ENCODE measurements around the gene EFNA2.

EFNA2 gene

DNA sequence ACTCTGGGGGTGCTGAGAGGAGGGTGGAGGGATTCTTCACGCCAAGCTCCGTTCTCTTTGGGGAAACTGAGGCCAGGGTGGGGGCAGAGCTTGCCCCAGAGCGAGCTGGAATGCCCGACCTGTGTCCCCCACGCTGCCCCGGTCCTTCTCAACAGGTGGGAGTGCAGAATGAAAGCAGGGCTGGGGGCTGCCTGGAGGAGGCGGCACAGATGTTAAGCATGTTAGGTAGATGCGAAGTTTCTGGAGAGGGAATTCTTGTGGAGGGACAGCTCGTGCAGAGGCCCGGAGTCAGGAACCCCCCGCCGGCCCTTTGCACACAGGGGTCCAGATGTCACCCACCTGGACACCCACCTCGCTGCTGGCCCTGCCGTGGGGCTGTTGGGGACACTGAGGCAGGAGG, 9.0 kb downstream of the EFNA2 start:
- no peak overlapping the region for H3K4me2 ChIP-seq (ENCODE audit: low read depth, low read length, poor library complexity, severe bottlenecking)
- no peaks in the 10 kb centered on the region for H4K20me1 ChIP-seq (ENCODE audit: insufficient read depth, low read length, poor library complexity, severe bottlenecking)
- H3K36me3 ChIP-seq (ENCODE audit: insufficient read depth, low read length), result no peaks in the 10 kb centered on the region
- H3K79me2 ChIP-seq (ENCODE audit: insufficient read depth, low read length), result no peaks in the 10 kb centered on the region
- H3K4me1 ChIP-seq (ENCODE audit: insufficient read depth, low read length, poor library complexity, severe bottlenecking), result no peaks in the 10 kb centered on the region
- no peak for TF ChIP-seq EZH2phosphoT487 (IDR thresholded peaks at IDR 0.05; ENCODE audit: borderline replicate concordance)
- TF ChIP-seq, protein P1, sequence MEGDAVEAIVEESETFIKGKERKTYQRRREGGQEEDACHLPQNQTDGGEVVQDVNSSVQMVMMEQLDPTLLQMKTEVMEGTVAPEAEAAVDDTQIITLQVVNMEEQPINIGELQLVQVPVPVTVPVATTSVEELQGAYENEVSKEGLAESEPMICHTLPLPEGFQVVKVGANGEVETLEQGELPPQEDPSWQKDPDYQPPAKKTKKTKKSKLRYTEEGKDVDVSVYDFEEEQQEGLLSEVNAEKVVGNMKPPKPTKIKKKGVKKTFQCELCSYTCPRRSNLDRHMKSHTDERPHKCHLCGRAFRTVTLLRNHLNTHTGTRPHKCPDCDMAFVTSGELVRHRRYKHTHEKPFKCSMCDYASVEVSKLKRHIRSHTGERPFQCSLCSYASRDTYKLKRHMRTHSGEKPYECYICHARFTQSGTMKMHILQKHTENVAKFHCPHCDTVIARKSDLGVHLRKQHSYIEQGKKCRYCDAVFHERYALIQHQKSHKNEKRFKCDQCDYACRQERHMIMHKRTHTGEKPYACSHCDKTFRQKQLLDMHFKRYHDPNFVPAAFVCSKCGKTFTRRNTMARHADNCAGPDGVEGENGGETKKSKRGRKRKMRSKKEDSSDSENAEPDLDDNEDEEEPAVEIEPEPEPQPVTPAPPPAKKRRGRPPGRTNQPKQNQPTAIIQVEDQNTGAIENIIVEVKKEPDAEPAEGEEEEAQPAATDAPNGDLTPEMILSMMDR (conservative IDR thresholded peaks at IDR 0.05; ENCODE audit: low read length), result no peak
- no peak overlapping the region for H2AFZ ChIP-seq (ENCODE audit: low read length)
- no peaks in the 10 kb centered on the region for H3K27me3 ChIP-seq (ENCODE audit: insufficient read depth, low read length, poor library complexity, severe bottlenecking)
- no peaks in the 10 kb centered on the region for H3F3A ChIP-seq (ENCODE audit: low read depth)
- no peak overlapping the region for H3K4me3 ChIP-seq (ENCODE audit: low read length, poor library complexity, severe bottlenecking)
- no peaks in the 10 kb centered on the region for H3K9me3 ChIP-seq (ENCODE audit: insufficient read depth, low read depth, low read length)
- H3K9me2 ChIP-seq (replicated peaks; ENCODE audit: low read depth, low read length), result no peaks in the 10 kb centered on the region
- no peak overlapping the region for H3K9ac ChIP-seq (ENCODE audit: low read depth, low read length, poor library complexity, severe bottlenecking)

DNA sequence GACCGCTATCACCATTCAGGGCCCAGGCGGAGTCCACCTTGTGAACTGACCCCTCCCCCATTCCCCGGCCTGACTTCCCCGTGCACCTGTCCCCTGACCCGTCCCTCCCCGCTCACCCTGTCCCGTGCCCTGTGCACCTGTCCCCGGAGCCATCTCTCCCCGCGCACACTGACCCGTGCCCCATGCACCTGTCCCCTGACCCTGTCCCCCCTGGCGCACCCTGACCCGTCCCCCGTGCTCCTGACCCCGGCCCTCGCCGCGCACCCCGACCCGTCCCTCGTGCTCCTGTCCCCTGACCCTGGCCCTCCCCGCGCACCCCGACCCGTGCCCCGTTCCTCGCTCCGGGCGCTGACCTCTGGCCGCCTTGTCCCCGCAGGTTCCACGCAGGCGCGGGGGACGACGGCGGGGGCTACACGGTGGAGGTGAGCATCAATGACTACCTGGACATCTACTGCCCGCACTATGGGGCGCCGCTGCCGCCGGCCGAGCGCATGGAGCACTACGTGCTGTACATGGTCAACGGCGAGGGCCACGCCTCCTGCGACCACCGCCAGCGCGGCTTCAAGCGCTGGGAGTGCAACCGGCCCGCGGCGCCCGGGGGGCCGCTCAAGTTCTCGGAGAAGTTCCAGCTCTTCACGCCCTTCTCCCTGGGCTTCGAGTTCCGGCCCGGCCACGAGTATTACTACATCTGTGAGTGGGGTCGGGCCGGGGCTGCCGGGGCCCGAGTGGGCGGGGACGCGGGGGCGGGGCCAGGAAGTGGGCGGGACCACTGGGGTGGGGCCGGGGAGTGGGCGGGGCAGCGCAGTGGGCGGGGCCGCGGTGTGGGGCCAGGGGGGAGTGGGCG, 9.7 kb downstream of the EFNA2 start:
- no peaks in the 10 kb centered on the region for H3K4me1 ChIP-seq (ENCODE audit: insufficient read depth, low read length, poor library complexity, severe bottlenecking)
- H2AFZ ChIP-seq (ENCODE audit: low read length), result no peak overlapping the region
- TF ChIP-seq EZH2phosphoT487 (IDR thresholded peaks at IDR 0.05; ENCODE audit: borderline replicate concordance), result no peak
- TF ChIP-seq, protein P1 (conservative IDR thresholded peaks at IDR 0.05; ENCODE audit: low read length), result no peak
- no peaks in the 10 kb centered on the region for H3K36me3 ChIP-seq (ENCODE audit: insufficient read depth, low read length)
- no peaks in the 10 kb centered on the region for H3F3A ChIP-seq (ENCODE audit: low read depth)
- H3K27me3 ChIP-seq (ENCODE audit: insufficient read depth, low read length, poor library complexity, severe bottlenecking), result no peaks in the 10 kb centered on the region
- H3K79me2 ChIP-seq (ENCODE audit: insufficient read depth, low read length), result no peaks in the 10 kb centered on the region
- no peak overlapping the region for H3K4me2 ChIP-seq (ENCODE audit: low read depth, low read length, poor library complexity, severe bottlenecking)
- no peaks in the 10 kb centered on the region for H4K20me1 ChIP-seq (ENCODE audit: insufficient read depth, low read length, poor library complexity, severe bottlenecking)
- H3K9me3 ChIP-seq (ENCODE audit: insufficient read depth, low read depth, low read length), result no peaks in the 10 kb centered on the region
- no peak overlapping the region for H3K4me3 ChIP-seq (ENCODE audit: low read length, poor library complexity, severe bottlenecking)
- no peaks in the 10 kb centered on the region for H3K9me2 ChIP-seq (replicated peaks; ENCODE audit: low read depth, low read length)
- H3K9ac ChIP-seq (ENCODE audit: low read depth, low read length, poor library complexity, severe bottlenecking), result no peak overlapping the region

DNA sequence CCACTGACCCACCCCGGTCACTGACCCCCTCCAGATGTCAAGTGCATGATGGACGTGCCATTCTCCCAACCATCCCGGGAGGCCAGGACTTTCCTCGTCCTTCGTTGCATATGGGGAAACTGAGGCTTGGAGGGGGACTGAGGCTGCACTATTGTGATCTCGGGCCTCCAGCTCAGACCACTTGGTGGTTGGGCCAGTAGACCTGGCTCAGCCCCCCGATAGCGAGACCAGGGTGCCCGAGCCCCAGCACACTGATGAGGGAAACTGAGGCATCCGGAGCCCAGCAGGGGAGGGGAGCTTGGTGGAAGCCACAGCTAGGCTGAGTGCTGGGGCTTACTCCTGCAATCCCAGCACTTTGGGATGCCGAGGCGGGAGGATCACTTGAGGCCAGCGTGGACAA, 10.4 kb downstream of the EFNA2 start:
- Histone ChIP-seq H3K9ac (ENCODE audit: low read depth, low read length, poor library complexity, severe bottlenecking) (no peak overlapping the region), H2AFZ (ENCODE audit: low read length) (no peak overlapping the region), H3K27me3 (ENCODE audit: insufficient read depth, low read length, poor library complexity, severe bottlenecking) (no peaks in the 10 kb centered on the region), H3F3A (ENCODE audit: low read depth) (no peaks in the 10 kb centered on the region), H3K9me3 (ENCODE audit: insufficient read depth, low read depth, low read length) (no peaks in the 10 kb centered on the region), H4K20me1 (ENCODE audit: insufficient read depth, low read length, poor library complexity, severe bottlenecking) (no peaks in the 10 kb centered on the region), H3K36me3 (ENCODE audit: insufficient read depth, low read length) (no peaks in the 10 kb centered on the region), H3K9me2 (replicated peaks; ENCODE audit: low read depth, low read length) (no peaks in the 10 kb centered on the region), H3K79me2 (ENCODE audit: insufficient read depth, low read length) (no peaks in the 10 kb centered on the region), H3K4me3 (ENCODE audit: low read length, poor library complexity, severe bottlenecking) (no peak overlapping the region), H3K4me2 (ENCODE audit: low read depth, low read length, poor library complexity, severe bottlenecking) (no peak overlapping the region), H3K4me1 (ENCODE audit: insufficient read depth, low read length, poor library complexity, severe bottlenecking) (no peaks in the 10 kb centered on the region)
- TF ChIP-seq, protein P1 (conservative IDR thresholded peaks at IDR 0.05; ENCODE audit: low read length), result no peak
- no peak for TF ChIP-seq EZH2phosphoT487 (IDR thresholded peaks at IDR 0.05; ENCODE audit: borderline replicate concordance)
